Activated naive CD4-positive, alpha-beta T cell treated with anti-CD3 and anti-CD28 coated beads, Interleukin-2, amount 50 U/mL, for 72 hours (primary cell): ENCODE data around the gene NOX4. TPM values are rescaled to one million over a fixed set of nuclear protein-coding genes. Genes with fewer than 3 reads are reported as not detected.
A peak's percentile ranks its signal among the peaks of the same experiment; 100 is the strongest.
"Not testable (repeated sequence)": the region's sequence is repeated elsewhere in the genome, so short reads cannot be mapped to it uniquely, and the experiment has no call there.

Experiments used
- ATAC-seq, 2 donors: fragments of 150-1000 bp; cut with Tn5 transposase; 2 replicates each; pipeline ENCODE4 v1.10.0; 2021; ENCODE audit warnings: mild to moderate bottlenecking in 2 of 2, moderate library complexity in 2 of 2
- DNase-seq, 2 donors: peaks; one replicate each; pipeline ENCODE4 v3.0.0; 2021 to 2022; ENCODE audit warnings: low spot score in 2 of 2
- H3K27ac Mint-ChIP-seq, 2 donors: one replicate each; pipeline ENCODE4 v1.8.0; 2022; ENCODE audit warnings: mild to moderate bottlenecking in 2 of 2, mixed read lengths in 2 of 2
- H3K36me3 Mint-ChIP-seq, 2 donors: one replicate each; pipeline ENCODE4 v1.8.0; 2022; ENCODE audit warnings: mixed read lengths in 2 of 2
- H3K9me3 Mint-ChIP-seq, 2 donors: one replicate each; pipeline ENCODE4 v1.8.0; 2022; ENCODE audit warnings: mixed read lengths in 2 of 2
- total RNA-seq, 2 donors: library from RNA; stranded (reverse); gene quantifications; one replicate each; pipeline ENCODE4 v1.2.3, GENCODE V29; 2022

The NOX4 gene
- total RNA-seq, 2 donors from 2014 or later: not detected

DNA sequence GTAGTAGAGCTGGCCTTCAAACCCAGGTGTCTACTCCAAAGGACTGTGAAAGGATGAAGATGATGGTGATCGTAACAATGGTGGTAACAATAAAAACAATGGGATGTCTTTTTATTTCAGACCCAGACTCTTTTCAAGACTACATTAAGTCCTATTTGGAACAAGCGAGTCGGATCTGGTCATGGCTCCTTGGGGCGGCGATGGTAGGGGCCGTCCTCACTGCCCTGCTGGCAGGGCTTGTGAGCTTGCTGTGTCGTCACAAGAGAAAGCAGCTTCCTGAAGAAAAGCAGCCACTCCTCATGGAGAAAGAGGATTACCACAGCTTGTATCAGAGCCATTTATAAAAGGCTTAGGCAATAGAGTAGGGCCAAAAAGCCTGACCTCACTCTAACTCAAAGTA lies 196.2 kb downstream of the NOX4 start:
- not testable (repeated sequence) for ATAC-seq, DNase-seq, H3K36me3 Mint-ChIP-seq, H3K27ac Mint-ChIP-seq, H3K9me3 Mint-ChIP-seq

DNA sequence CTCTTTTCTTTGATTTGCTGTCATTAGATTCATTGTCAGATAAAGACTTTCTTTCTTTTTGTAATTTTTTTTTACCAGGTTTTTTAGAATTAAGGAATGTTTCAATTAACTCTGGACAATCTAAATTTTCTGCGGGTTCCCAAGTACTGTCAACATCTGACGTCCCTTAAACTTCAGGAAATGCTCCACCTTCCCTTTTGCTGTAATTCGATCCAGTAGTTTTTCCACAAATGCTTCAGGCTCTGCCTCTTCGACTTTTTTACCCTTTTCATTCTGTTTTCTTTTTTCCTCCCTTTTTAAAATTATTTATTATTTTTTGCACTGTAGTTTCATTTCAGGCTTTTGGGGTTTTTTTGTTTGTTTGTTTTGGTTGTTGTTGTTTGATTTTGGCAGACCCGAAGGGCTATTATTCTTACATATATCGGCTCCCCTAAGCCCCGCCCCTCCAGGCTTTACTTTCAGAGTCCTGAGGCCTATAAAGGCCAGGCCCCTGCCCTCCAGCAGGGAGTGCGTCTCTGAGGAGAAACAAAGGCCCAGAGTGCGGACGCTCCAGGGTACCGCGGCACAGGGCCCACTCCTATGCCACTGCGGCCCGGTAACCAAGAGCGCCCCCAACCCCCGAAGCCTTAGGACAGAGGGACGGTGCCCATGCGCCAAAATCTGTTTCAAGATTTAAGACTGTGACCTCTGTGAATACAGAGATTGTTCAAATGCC lies 197.1 kb downstream of the NOX4 start:
- no peak for DNase-seq
- no peaks in the 10 kb centered on the region for H3K9me3 Mint-ChIP-seq
- no peak for ATAC-seq
- H3K27ac Mint-ChIP-seq: no peak overlapping the region
- no peaks in the 10 kb centered on the region for H3K36me3 Mint-ChIP-seq

DNA sequence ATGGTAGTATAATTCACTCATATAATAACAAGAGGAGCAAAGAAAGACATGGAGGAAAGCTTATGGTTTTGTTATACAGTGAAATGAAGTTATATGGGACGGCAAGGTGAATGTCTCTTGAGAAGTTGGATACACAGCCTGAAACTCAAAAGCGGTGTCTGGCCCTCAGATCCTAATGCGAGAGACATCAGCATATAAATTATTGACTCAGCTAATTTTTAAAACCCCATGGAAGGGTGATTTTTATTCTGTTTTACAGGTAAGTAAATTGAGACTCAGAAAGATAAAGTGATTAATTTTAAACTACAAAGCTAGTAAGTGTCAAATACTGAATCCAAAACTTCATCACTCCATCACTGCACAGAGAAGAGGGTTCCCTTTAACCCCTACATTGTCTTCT lies 203.2 kb downstream of the NOX4 start:
- not testable (repeated sequence) for H3K9me3 Mint-ChIP-seq, ATAC-seq, DNase-seq, H3K27ac Mint-ChIP-seq, H3K36me3 Mint-ChIP-seq

DNA sequence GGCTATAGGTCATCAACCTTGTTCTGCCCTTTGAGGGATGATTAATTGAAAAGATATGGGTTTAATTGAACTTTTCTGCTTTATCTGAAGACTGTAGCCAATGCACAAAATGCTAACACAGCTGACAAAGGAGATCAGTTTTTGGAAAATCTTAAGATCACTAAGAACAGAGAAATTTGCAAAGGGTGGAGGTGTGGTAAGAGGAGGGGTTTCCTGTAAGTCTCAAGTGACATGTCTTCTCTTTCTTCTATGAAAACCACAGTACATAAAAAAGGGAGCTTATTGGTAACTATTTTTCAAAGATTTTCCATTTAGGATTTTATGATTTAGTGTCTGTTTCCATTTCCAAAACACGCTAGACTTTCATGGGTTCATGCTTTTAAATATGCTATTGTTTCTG lies 204.6 kb downstream of the NOX4 start:
- DNase-seq, H3K36me3 Mint-ChIP-seq, H3K9me3 Mint-ChIP-seq: not testable (repeated sequence)
- peak in 1 of 2 donors; percentile 83 for ATAC-seq
- H3K27ac Mint-ChIP-seq: peak overlapping the region in 1 of 2 donors; percentile 75

DNA sequence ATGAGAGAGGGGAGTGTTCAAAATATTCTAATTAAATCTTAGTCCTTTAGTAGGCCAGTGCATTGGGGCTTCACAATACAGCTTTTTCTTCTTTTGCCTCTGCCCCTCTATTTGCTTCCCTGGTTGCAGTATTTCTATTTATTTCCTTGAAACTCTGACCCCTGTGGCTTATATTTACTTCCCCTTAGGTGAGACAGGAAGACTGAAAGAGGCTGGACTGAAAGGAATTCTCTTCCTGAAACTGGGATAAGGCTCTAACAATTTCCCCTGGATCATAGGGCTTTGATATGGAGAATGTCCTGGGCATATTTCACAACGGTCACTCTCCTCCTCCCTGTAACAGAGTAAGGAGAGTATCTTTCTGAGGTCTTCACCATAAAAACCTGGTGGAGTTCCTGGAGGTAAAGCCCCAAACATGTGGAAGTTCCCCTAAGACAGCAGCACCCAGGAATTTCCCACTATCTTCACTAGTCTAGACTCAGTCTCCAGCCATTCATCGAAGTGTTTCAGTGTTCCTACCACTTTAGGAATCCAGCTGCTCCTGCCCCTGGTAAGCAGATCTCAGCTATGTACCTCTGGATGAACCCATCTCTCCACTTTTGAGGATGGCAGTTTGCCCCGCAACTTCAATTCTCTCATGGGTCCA lies 210.0 kb downstream of the NOX4 start:
- H3K27ac Mint-ChIP-seq, ATAC-seq, DNase-seq, H3K9me3 Mint-ChIP-seq, H3K36me3 Mint-ChIP-seq: not testable (repeated sequence)

DNA sequence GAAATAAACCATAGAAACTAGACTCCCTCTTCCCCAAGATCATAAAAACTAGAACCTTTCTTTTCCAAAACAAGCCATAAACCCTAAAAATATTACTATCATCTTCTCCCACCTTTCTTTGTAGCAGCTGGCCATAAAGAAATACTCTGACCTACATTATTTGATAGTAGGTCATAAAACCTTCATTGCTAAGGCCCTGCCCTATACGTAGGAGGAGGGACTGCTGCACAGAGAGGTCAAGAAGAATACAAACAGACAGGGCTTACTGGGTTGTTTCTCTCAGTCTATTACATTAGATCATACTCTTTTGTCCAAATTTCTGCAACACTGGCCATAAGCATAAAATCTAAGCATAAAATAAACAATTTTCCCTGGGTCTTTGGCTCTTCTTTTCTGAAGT lies 212.0 kb downstream of the NOX4 start:
- no peak for ATAC-seq
- Mint-ChIP-seq H3K9me3 (peaks cover 0 to 5% of the 10 kb centered on the region in 2 donors), H3K36me3 (no peaks in the 10 kb centered on the region), H3K27ac (no peak overlapping the region)
- no peak for DNase-seq

DNA sequence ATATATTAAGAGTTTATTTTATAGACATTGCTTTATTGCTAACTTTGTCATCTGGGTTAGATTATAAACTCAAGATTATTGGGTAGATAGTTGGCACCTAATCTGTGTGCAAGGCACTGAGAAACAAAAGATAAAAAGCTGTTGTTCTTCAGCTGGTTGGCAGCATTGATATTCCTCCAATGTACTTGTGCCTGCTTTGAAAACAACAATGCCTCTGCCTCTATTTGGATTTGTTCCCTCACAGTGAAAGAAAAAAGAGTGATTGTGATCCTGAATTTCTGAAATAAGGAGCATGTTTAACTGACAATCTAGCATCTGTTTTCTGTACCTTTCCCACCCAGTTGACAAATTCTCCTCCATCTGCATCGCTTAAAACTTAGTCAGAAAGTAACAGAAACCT lies 215.2 kb downstream of the NOX4 start:
- H3K9me3 Mint-ChIP-seq: peaks cover 0 to 5% of the 10 kb centered on the region in 2 donors
- DNase-seq (no peak), ATAC-seq (no peak)
- H3K36me3 Mint-ChIP-seq: no peaks in the 10 kb centered on the region
- no peak overlapping the region for H3K27ac Mint-ChIP-seq

Other genes with a start within 250 kb of the NOX4 start
- gene TRIM77, start 218.9 kb upstream of the NOX4 start, total RNA-seq: not detected